NCI-H2227 (cell line): Measurements from ENCODE around the gene MAFF.
"Not testable (repeated sequence)": the region's sequence is repeated elsewhere in the genome, so short reads cannot be mapped to it uniquely, and the experiment has no call there.

Experiments
- DNase-seq: peaks from one replicate; lab custom pipeline; 2025; ENCODE audit not compliant: unreplicated experiment; lab: John Stamatoyannopoulos, UW

MAFF gene

GRCh38 chr22:38201711-38202436 lies at the start of gene MAFF:
MAFF (plus strand) TSS chr22:38201994; CDS start chr22:38213854, 11,860 bp downstream.
- peak; percentile 90 for DNase-seq

GRCh38 chr22:38153821-38154562 lies 47.8 kb upstream of the MAFF start:
- DNase-seq, result no peak

DNA sequence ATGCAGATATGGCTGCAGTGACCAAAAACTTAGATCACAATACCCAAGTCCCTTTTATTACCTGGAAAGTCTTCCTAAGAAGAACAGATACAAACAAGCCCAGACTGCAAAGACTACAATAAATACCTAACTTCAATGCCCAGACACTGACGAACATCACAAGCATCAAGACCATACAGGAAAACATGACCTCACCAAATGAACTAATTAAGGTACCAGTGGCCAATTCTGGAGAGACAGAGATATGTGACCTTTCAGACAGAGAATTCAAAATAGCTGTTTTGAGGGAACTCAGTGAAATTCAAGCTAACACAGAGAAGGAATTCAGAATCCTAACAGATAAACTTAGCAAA lies 47.3 kb upstream of the MAFF start:
- not testable (repeated sequence) for DNase-seq

DNA sequence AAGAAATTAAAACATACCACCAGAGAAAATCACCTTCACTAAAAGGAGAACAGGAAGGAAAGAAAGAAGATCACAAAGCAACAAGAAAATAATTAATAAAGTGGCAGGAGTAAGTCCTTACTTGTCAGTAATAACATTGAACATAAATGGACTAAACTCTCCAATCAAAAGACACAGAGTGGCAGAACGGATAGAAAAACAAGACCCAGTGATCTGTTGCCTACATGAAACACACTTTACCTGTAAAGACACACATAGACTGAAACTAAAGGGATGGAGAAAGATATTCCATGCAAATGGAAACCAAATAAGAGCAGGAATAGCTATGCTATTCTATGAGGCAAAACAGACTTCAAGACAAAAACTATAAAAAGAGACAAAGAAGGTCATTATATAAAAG lies 46.1 kb upstream of the MAFF start:
- DNase-seq, result no peak

GRCh38 chr22:38162881-38163843 lies 38.6 kb upstream of the MAFF start:
- DNase-seq, result no peak

DNA sequence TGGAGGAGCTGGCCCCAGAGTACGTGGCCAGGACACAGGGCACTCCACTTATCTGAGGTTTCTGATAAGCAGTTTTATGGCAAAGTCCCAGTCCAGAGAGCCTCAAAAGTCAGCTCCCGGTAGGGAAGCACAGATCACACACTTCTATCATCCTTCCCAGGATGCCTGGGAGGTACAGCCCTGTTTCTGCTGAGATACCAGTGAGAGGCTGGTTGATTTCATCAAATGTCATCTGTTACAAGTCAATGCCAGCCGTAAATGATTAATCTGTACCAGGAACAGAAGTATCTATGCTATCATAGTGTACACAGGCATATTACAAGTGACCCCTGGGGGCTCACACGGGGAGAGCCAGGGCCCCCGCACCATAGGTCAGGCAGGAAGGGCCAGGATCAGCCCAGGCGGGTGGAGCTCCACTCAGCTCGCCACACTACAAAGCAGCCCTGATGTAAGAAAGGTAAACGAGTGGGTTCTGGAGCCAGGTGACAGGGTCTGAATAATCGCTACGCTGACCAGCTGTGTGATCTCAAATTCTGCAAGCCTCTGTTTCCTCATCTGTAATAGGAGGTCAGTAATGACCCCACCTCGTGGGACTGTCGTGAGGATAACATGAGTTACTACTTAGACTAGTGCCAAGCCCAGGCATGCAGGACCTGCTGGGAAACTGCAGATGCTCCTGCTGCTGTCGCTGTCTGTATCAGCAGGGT lies 37.8 kb upstream of the MAFF start:
- no peak for DNase-seq

DNA sequence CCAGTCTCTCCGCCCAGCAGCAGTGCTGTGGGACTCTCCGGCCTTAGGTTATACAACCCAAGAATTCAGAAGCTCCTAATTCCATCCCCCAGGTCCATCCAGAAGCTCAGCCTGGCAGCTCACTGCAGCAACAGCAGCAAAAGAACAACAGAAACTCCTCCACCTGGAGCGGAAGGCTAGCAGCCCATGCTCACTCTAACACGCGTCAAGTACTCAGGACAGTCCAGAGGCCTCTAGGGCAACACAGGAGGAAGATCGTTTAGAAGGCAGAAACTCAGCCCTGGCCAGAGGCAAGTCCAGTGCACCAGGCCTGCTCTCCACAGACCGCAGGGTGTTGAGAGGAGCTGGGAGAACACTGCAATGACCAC lies 37.3 kb upstream of the MAFF start:
- DNase-seq, result no peak

DNA sequence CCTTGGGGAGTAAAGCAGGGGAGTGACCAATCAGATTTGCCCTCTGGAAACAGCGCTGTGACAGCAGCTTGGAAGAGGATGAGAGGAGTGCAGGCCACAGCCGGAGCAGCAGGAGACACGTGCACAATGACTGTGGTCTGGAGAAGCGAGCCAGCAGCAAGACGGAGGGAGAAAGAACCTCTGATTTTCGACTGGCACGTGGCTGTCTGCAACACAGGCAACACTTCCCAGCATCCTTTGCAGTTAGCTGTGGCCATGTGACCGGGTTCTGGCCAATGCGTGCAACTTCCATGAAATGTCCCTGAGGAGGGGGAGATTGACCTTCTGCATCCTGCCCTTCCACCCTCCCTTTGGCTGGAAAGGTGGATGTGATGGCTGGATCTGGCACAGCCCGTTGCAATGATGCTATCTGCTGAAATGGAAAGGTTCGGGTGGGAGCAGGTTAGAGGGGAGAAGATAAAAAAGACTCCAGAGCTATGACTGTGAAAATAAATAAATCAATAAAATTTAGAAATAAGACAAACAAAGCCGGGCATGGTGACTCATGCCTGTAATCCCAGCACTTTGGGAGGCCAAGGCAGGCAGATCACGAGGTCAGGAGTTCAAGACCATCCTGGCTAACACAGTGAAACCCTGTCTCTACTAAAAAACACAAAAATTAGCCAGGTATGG lies 35.7 kb upstream of the MAFF start:
- DNase-seq, result no peak

DNA sequence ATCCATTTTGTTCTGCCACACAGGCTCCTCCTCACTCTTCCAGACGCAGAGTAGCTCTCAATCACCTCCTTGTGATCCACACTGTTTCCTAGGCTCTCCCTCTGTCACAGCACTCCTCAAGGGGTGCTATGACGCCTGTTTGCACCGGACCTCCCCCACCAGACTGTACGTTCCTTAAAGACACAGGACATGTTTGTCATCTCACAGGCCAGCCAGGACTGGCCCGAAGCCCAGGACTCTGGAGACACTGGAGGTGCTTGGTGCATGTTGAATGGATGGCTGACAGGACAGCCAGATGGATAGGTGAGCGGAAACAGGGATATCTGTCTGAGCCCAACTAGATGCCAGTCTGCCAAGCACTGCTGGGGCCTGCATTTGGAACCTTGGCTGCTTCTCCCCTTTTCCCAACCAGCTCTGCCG lies 33.8 kb upstream of the MAFF start:
- no peak for DNase-seq

DNA sequence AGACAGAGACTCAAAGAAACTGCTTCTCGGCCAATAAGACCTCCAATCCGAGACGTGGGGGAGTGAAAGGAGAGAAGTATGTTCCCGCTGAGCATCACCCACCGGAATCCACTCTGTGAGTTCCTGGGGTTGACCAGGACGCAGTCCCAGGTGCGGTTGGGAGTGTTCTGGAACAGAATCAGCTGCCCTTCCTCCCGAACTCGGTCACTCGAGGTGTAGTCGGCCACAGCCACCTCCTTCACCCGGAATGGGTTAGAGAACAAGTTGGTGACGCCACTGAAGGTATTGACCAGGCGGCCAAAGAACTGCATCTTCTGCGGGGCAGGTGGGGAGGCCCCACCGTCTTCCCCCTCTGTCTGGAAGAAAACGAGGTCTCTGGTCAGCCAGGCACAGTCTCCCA lies 32.7 kb upstream of the MAFF start:
- no peak for DNase-seq

GRCh38 chr22:38170469-38170868 lies 31.3 kb upstream of the MAFF start:
- no peak for DNase-seq

GRCh38 chr22:38171927-38172831 lies 29.6 kb upstream of the MAFF start:
- DNase-seq, result no peak

DNA sequence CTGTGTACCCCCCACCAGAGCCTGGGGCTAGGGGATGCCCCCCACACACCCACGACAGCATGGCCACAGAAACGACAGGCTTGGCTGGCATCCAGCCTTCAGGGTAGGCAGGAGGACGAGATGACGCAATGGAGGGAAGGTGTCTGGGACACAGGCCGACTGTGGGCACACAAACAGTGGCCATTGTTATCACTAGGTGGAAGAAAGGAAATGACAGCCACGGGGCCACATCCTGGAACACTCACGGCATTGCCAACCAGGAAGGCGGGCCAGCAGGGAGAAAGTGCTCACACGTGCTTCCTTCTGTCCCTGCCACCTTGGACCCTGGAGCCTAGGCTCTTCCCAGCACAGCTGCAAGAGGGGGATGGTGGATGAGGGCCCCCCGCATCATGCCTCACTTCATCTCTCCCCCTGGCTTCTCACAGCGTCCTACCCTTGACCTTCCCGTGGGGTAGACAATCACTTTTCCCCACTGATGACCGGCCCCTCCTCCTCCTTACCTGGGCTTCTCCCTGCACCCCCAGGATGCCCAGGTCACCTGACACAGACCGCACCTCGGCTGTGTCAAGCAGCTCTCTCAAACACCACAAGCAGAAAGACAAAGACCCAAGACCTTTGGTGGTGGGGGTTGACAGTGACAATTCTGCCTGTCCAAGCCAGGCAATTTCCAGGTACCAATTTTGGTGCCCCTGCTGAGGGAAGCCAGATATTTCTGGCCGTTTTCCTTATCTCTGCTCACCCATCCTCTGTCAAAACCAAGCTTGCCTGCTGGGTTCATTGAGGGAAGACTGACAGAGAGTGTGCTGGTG lies 28.8 kb upstream of the MAFF start:
- DNase-seq, result no peak

DNA sequence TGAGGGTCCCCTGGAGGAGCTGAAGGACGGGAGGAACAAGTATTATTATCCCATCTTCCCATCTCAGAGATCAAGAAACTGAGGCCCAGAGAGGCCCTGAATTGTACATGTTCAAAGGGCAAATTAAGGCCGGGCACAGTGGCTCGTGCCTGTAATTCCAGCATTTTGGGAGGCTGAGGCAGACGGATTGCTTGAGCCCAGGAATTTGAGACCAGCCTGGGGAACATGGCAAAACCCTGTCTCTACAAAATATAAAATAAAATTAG lies 28.2 kb upstream of the MAFF start:
- DNase-seq, result no peak

- DNase-seq, result no peak
Observed at GRCh38 chr22:38174626-38175025, 27.2 kb upstream of the MAFF start.

- DNase-seq, result no peak
Observed at GRCh38 chr22:38175206-38176118, 26.3 kb upstream of the MAFF start.

DNA sequence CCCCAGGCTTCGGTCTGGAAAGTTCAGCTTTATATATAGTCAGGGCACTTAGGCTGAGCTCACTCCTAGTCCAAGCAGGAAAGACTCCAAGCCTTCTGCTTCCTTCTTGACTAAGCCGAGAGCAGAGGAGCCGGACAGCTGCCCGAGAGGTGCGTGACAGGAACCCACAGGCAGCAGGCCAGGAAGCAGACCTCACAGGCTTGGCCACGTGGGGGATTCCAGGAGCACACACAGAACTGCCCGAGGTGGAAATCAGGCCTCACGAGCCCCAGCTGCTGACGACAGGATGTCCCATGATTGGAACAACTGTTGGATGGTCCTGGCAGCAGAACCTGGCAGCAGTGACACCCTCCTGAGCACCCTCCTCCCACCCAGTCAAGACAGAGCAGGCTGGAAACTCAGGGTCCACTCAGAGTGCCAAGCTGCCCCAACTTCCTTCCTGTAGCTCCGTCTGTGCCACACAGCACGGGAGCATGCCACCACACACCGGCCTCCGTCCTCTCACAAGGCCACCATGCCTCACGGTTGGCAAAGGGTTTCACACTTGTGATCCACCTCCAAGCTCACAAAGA lies 25.5 kb upstream of the MAFF start:
- no peak for DNase-seq
